Stimulated activated naive B cell treated with anti-CD40 and anti-IgM and Interleukin-4, amounts not matched to agents 10 μg/mL and 1 μg/mL and 100 μg/mL, for 72 hours (primary cell): Measurements from ENCODE around the gene ACO2.
"Not testable (repeated sequence)": the region's sequence is repeated elsewhere in the genome, so short reads cannot be mapped to it uniquely, and the experiment has no call there.

Experiments
- ATAC-seq, 2 donors: fragments of 150-1000 bp; cut with Tn5 transposase; replicated peaks; 2 replicates each; pipeline ENCODE4 v1.10.0; 2021; ENCODE audit warnings: moderate library complexity in 1 of 2
- DNase-seq: peaks from one replicate; pipeline ENCODE4 v3.0.0; 2021
- H3K27ac Mint-ChIP-seq: one replicate; pipeline ENCODE4 v1.8.0; 2022; ENCODE audit warnings: mild to moderate bottlenecking, mixed read lengths
- H3K27me3 Mint-ChIP-seq, 2 donors: one replicate each; pipeline ENCODE4 v1.8.0; 2022; ENCODE audit warnings: mixed read lengths in 2 of 2
- H3K36me3 Mint-ChIP-seq, 2 donors: one replicate each; pipeline ENCODE4 v1.8.0; 2022; ENCODE audit warnings: mixed read lengths in 2 of 2, mild to moderate bottlenecking in 1 of 2
- H3K4me1 Mint-ChIP-seq, 2 donors: one replicate each; pipeline ENCODE4 v1.8.0; 2022; ENCODE audit warnings: mixed read lengths in 2 of 2, mild to moderate bottlenecking in 1 of 2
- H3K4me3 Mint-ChIP-seq, 2 donors: one replicate each; pipeline ENCODE4 v1.8.0; 2022; ENCODE audit warnings: mild to moderate bottlenecking in 2 of 2, mixed read lengths in 2 of 2, moderate library complexity in 1 of 2
- H3K9me3 Mint-ChIP-seq, 2 donors: one replicate each; pipeline ENCODE4 v1.8.0; 2022; ENCODE audit warnings: mixed read lengths in 2 of 2, mild to moderate bottlenecking in 1 of 2

ACO2 gene

GRCh38 chr22:41468381-41469217 is at the start of gene ACO2, which contains the start of gene PHF5A:
Gene ACO2, plus strand, starts transcription at chr22:41469117. Its CDS starts 30 bp downstream, at chr22:41469147.
Gene PHF5A, minus strand, starts transcription at chr22:41468692. Its CDS starts 39 bp downstream, at chr22:41468653.
- peak within 1 kb of the TSS; percentile 99 for H3K27ac Mint-ChIP-seq
- H3K9me3 Mint-ChIP-seq: no peaks in the 10 kb centered on the region
- ATAC-seq (peak; percentile 92 to 95), DNase-seq (peak; percentile 97)
- peaks cover 41 to 55% of the 10 kb centered on the region in 2 donors for H3K36me3 Mint-ChIP-seq
- peak within 1 kb of the TSS; percentile 86 to 90 for H3K4me3 Mint-ChIP-seq
- peaks cover 29 to 61% of the 10 kb centered on the region in 2 donors for H3K4me1 Mint-ChIP-seq
- H3K27me3 Mint-ChIP-seq: no peaks in the 10 kb centered on the region

- H3K9me3 Mint-ChIP-seq: no peaks in the 10 kb centered on the region
- peaks cover 23 to 40% of the 10 kb centered on the region in 2 donors for H3K36me3 Mint-ChIP-seq
- peaks cover 12 to 20% of the 10 kb centered on the region in 2 donors for H3K4me1 Mint-ChIP-seq
- no peak for DNase-seq
- peak overlapping the region in 1 of 2 donors; percentile 15 for H3K4me3 Mint-ChIP-seq
- peak overlapping the region; percentile 84 for H3K27ac Mint-ChIP-seq
- ATAC-seq: peak; percentile 71 to 80
- H3K27me3 Mint-ChIP-seq: no peaks in the 10 kb centered on the region
Measured at GRCh38 chr22:41425660-41426365, 43.1 kb upstream of the ACO2 start.

- H3K27me3 Mint-ChIP-seq: no peaks in the 10 kb centered on the region
- H3K36me3 Mint-ChIP-seq: peaks cover 25 to 54% of the 10 kb centered on the region in 2 donors
- H3K4me1 Mint-ChIP-seq: peaks cover 14 to 19% of the 10 kb centered on the region in 2 donors
- ATAC-seq (peak in 1 of 2 donors; percentile 30), DNase-seq (no peak)
- H3K4me3 Mint-ChIP-seq: no peak overlapping the region
- H3K27ac Mint-ChIP-seq: no peak overlapping the region
- H3K9me3 Mint-ChIP-seq: no peaks in the 10 kb centered on the region
Measured at GRCh38 chr22:41429232-41429950, 39.5 kb upstream of the ACO2 start.

- Mint-ChIP-seq H3K27ac (peak overlapping the region; percentile 51), H3K36me3 (peaks cover 23 to 53% of the 10 kb centered on the region in 2 donors), H3K4me3 (no peak overlapping the region), H3K27me3 (no peaks in the 10 kb centered on the region), H3K9me3 (no peaks in the 10 kb centered on the region), H3K4me1 (peaks cover 14 to 19% of the 10 kb centered on the region in 2 donors)
- ATAC-seq: no peak
- DNase-seq: no peak
Measured at GRCh38 chr22:41429951-41430332, 39.0 kb upstream of the ACO2 start.

- ATAC-seq (no peak), DNase-seq (no peak)
- Mint-ChIP-seq H3K4me1 (peaks cover 20 to 26% of the 10 kb centered on the region in 2 donors), H3K36me3 (peaks cover 28 to 58% of the 10 kb centered on the region in 2 donors), H3K4me3 (peak overlapping the region in 1 of 2 donors; percentile 29), H3K9me3 (no peaks in the 10 kb centered on the region), H3K27ac (peak overlapping the region; percentile 75), H3K27me3 (no peaks in the 10 kb centered on the region)
Measured at GRCh38 chr22:41431656-41432055, 37.3 kb upstream of the ACO2 start.

- peaks cover 27 to 30% of the 10 kb centered on the region in 2 donors for H3K4me1 Mint-ChIP-seq
- DNase-seq, H3K4me3 Mint-ChIP-seq, ATAC-seq, H3K9me3 Mint-ChIP-seq, H3K27me3 Mint-ChIP-seq: not testable (repeated sequence)
- peak overlapping the region; percentile 37 for H3K27ac Mint-ChIP-seq
- H3K36me3 Mint-ChIP-seq: peaks cover 31 to 62% of the 10 kb centered on the region in 2 donors
Measured at GRCh38 chr22:41433480-41433879, 35.4 kb upstream of the ACO2 start.

GRCh38 chr22:41434361-41435003 is 34.4 kb upstream of the ACO2 start:
- H3K27ac Mint-ChIP-seq: peak overlapping the region; percentile 63
- ATAC-seq: not testable (repeated sequence)

GRCh38 chr22:41435560-41435959 is 33.4 kb upstream of the ACO2 start:
- no peak for DNase-seq
- Mint-ChIP-seq H3K9me3 (no peaks in the 10 kb centered on the region), H3K4me1 (peaks cover 33 to 51% of the 10 kb centered on the region in 2 donors), H3K4me3 (no peak overlapping the region), H3K27ac (peak overlapping the region; percentile 31), H3K36me3 (peaks cover 36 to 66% of the 10 kb centered on the region in 2 donors), H3K27me3 (no peaks in the 10 kb centered on the region)
- ATAC-seq: no peak

More at GRCh38 chr22:41434361-41435003, 34.4 kb upstream of the ACO2 start:
- Mint-ChIP-seq H3K4me1 (peaks cover 33 to 40% of the 10 kb centered on the region in 2 donors), H3K4me3 (peak overlapping the region in 1 of 2 donors; percentile 37), H3K36me3 (peaks cover 33 to 70% of the 10 kb centered on the region in 2 donors)
- DNase-seq, H3K27me3 Mint-ChIP-seq, H3K9me3 Mint-ChIP-seq: not testable (repeated sequence)

GRCh38 chr22:41436322-41437113 is 32.4 kb upstream of the ACO2 start:
- Mint-ChIP-seq H3K36me3 (peaks cover 30 to 64% of the 10 kb centered on the region in 2 donors), H3K4me1 (peaks cover 28 to 49% of the 10 kb centered on the region in 2 donors), H3K27ac (peak overlapping the region; percentile 91), H3K9me3 (no peaks in the 10 kb centered on the region), H3K4me3 (no peak overlapping the region), H3K27me3 (no peaks in the 10 kb centered on the region)
- ATAC-seq (no peak), DNase-seq (no peak)

GRCh38 chr22:41437198-41437597 is 31.7 kb upstream of the ACO2 start:
- no peak overlapping the region for H3K4me3 Mint-ChIP-seq
- H3K9me3 Mint-ChIP-seq: no peaks in the 10 kb centered on the region
- H3K27me3 Mint-ChIP-seq: no peaks in the 10 kb centered on the region
- ATAC-seq: no peak
- DNase-seq: no peak
- H3K4me1 Mint-ChIP-seq: peaks cover 27 to 49% of the 10 kb centered on the region in 2 donors
- H3K36me3 Mint-ChIP-seq: peaks cover 26 to 58% of the 10 kb centered on the region in 2 donors
- H3K27ac Mint-ChIP-seq: peak overlapping the region; percentile 80

- not testable (repeated sequence) for DNase-seq, ATAC-seq, H3K9me3 Mint-ChIP-seq, H3K27me3 Mint-ChIP-seq
- Mint-ChIP-seq H3K27ac (peak overlapping the region; percentile 51), H3K4me3 (peak overlapping the region in 1 of 2 donors; percentile 33), H3K4me1 (peaks cover 22 to 56% of the 10 kb centered on the region in 2 donors), H3K36me3 (peaks cover 29 to 61% of the 10 kb centered on the region in 2 donors)
Measured at GRCh38 chr22:41440511-41440910, 28.4 kb upstream of the ACO2 start.

- DNase-seq: no peak
- H3K27ac Mint-ChIP-seq: no peak overlapping the region
- no peaks in the 10 kb centered on the region for H3K27me3 Mint-ChIP-seq
- no peak for ATAC-seq
- peaks cover 21 to 50% of the 10 kb centered on the region in 2 donors for H3K36me3 Mint-ChIP-seq
- no peaks in the 10 kb centered on the region for H3K9me3 Mint-ChIP-seq
- H3K4me3 Mint-ChIP-seq: no peak overlapping the region
- H3K4me1 Mint-ChIP-seq: peaks cover 9 to 40% of the 10 kb centered on the region in 2 donors
Measured at GRCh38 chr22:41442240-41442792, 26.6 kb upstream of the ACO2 start.
